Measurements from ENCODE around the gene SBF2.

DNA sequence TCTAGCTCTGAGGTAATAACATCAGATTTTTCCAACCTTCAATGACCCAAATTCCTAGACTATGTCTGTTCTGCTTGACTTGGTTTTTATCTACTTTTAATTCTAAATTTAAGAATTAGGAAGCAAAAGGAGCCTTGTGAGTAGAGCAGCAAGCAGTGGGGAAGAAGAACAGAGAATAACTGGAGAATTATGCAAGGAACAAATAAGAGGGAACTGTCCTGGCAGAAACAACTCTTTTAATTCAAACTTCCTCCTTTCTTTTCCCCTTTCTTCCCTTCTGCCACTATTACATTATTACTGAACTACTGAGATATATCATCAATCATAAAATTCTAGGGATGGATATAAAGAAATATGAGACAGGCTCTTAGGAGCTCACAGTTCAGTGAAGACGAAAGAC is 276.1 kb downstream of the SBF2 start:
- TF ChIP-seq, protein P1, sequence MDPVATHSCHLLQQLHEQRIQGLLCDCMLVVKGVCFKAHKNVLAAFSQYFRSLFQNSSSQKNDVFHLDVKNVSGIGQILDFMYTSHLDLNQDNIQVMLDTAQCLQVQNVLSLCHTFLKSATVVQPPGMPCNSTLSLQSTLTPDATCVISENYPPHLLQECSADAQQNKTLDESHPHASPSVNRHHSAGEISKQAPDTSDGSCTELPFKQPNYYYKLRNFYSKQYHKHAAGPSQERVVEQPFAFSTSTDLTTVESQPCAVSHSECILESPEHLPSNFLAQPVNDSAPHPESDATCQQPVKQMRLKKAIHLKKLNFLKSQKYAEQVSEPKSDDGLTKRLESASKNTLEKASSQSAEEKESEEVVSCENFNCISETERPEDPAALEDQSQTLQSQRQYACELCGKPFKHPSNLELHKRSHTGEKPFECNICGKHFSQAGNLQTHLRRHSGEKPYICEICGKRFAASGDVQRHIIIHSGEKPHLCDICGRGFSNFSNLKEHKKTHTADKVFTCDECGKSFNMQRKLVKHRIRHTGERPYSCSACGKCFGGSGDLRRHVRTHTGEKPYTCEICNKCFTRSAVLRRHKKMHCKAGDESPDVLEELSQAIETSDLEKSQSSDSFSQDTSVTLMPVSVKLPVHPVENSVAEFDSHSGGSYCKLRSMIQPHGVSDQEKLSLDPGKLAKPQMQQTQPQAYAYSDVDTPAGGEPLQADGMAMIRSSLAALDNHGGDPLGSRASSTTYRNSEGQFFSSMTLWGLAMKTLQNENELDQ (CRISPR knock-in tag; IDR thresholded peaks at IDR 0.05; ENCODE audit: borderline replicate concordance) = no peak
- TF ChIP-seq ZNF766 (CRISPR knock-in tag; IDR thresholded peaks at IDR 0.05; ENCODE audit: borderline replicate concordance) (no peak), GATAD1 (CRISPR knock-in tag; IDR thresholded peaks at IDR 0.05) (no peak), MEIS1 (CRISPR knock-in tag; IDR thresholded peaks at IDR 0.05; ENCODE audit: borderline replicate concordance) (no peak), MAFF (IDR thresholded peaks at IDR 0.05; ENCODE audit: low read depth, low read length) (no peak), ZNF317 (CRISPR knock-in tag; IDR thresholded peaks at IDR 0.05) (no peak)
- TF ChIP-seq, protein P2, sequence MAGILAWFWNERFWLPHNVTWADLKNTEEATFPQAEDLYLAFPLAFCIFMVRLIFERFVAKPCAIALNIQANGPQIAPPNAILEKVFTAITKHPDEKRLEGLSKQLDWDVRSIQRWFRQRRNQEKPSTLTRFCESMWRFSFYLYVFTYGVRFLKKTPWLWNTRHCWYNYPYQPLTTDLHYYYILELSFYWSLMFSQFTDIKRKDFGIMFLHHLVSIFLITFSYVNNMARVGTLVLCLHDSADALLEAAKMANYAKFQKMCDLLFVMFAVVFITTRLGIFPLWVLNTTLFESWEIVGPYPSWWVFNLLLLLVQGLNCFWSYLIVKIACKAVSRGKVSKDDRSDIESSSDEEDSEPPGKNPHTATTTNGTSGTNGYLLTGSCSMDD (CRISPR knock-in tag; IDR thresholded peaks at IDR 0.05) = no peak
